Mucosa of rectum (tissue), 2 donors: Measurements from ENCODE around the gene MPP7.
A peak's percentile ranks its signal among the peaks of the same experiment; 100 is the strongest.
"Not testable (repeated sequence)": the region's sequence is repeated elsewhere in the genome, so short reads cannot be mapped to it uniquely, and the experiment has no call there.

Experiments used
- H3K27ac ChIP-seq, 2 donors: one replicate each; pipeline ENCODE4 v1.7.0; 2013; ENCODE audit warnings: inconsistent platforms in 2 of 2, low read depth in 2 of 2, low read length in 2 of 2
- H3K27me3 ChIP-seq, 2 donors: one replicate each; pipeline ENCODE4 v1.7.0; 2013; ENCODE audit warnings: low read length in 2 of 2; ENCODE audit not compliant: control insufficient read depth in 2 of 2, insufficient read depth in 2 of 2
- H3K36me3 ChIP-seq, 2 donors: one replicate each; pipeline ENCODE4 v1.7.0; 2013; ENCODE audit warnings: low read length in 2 of 2; ENCODE audit not compliant: control insufficient read depth in 2 of 2, insufficient read depth in 2 of 2
- H3K4me1 ChIP-seq, 2 donors: one replicate each; pipeline ENCODE4 v1.7.0; 2013; ENCODE audit warnings: low read length in 2 of 2, mild to moderate bottlenecking in 1 of 2; ENCODE audit not compliant: control insufficient read depth in 2 of 2, insufficient read depth in 2 of 2
- H3K4me3 ChIP-seq, 2 donors: one replicate each; pipeline ENCODE4 v1.7.0; 2013; ENCODE audit warnings: low read length in 2 of 2
- H3K9ac ChIP-seq, 2 donors: one replicate each; pipeline ENCODE4 v1.7.0; 2013; ENCODE audit warnings: low read length in 2 of 2, low read depth in 1 of 2, mild to moderate bottlenecking in 1 of 2
- H3K9me3 ChIP-seq, 2 donors: one replicate each; pipeline ENCODE4 v1.7.0; 2013; ENCODE audit warnings: low read length in 2 of 2; ENCODE audit not compliant: control insufficient read depth in 2 of 2
- donor health status: healthy.
- donor health status: Normal muscosa, but diverticular disease.

MPP7 gene

DNA sequence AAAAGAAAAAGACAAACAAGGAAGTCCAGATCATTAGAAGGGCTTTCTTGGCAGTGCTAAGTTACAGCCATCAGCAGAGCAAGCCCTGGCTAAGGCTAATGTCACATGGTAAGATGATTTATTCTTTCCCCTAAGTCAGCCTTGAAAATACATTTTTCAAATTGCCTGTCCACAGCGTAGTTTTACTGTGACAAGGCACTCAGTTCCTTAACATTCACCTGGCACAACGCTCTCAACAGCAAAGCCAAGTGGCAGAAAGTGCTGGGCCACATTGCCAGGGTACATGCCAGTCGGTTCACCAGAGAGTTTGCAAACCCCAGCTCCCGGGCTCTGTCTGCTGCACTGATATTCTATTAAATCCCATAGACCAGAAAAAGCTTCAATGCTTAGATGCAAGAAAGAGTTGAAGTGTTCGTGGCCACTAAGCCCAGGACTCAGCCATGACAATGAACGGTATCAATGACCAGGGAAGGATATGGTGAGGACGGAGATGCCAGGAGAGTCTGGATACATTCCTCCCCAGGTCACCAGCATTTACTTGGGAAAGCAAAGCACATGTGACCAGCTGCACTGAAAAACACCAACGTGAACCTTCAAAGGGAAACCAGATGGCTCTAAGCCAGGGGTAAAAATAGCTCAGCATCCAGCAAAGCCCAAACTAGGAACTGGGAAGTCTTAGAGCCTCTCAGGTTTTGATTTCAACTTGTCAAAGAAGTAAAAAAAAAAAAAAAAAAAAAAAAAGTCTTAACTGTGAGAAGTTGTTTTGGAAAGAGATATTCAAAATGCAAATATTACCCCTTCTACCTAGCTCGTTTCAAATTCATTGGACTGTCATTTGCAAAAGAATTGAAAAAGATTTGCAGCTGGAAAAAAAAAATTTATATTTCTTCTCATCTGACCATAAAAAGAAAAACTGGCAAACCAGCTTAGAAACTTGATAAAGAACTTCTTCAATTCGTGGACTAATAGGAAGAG, 23.9 kb upstream of the MPP7 start:
- Histone ChIP-seq H3K27me3 (no peaks in the 10 kb centered on the region), H3K4me3 (no peak overlapping the region), H3K36me3 (no peaks in the 10 kb centered on the region), H3K4me1 (peaks cover 0 to 8% of the 10 kb centered on the region in 2 donors), H3K9ac (no peak overlapping the region), H3K9me3 (no peaks in the 10 kb centered on the region), H3K27ac (peak overlapping the region; percentile 18 to 29)

GRCh38 chr10:28320799-28321198, 17.9 kb upstream of the MPP7 start:
- Histone ChIP-seq H3K9me3 (no peaks in the 10 kb centered on the region), H3K27me3 (no peaks in the 10 kb centered on the region), H3K36me3 (no peaks in the 10 kb centered on the region), H3K4me1 (no peaks in the 10 kb centered on the region), H3K27ac (no peak overlapping the region), H3K4me3 (no peak overlapping the region), H3K9ac (no peak overlapping the region)

DNA sequence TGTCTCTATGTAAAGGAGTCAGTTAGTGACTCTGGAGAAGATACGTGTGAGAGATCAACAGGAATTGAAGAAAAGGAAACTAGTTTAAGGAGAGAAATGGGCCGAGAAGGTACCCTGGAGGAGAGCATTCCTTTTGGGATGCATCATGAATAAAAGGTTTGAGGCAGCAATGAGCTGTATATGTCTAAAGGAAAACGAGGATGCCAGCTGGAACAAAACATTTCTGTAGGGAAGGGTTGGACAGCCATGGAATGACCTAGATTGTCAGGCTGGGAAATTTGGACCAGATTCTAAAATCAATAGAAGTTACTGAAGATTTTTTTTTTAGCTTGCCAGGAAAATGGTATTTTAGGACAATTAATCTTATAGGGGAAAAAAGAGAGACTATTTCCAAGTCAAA, 17.2 kb upstream of the MPP7 start:
- H3K9me3 ChIP-seq = no peaks in the 10 kb centered on the region
- H3K36me3 ChIP-seq = no peaks in the 10 kb centered on the region
- no peaks in the 10 kb centered on the region for H3K4me1 ChIP-seq
- H3K9ac ChIP-seq = no peak overlapping the region
- no peak overlapping the region for H3K27ac ChIP-seq
- no peak overlapping the region for H3K4me3 ChIP-seq
- H3K27me3 ChIP-seq = no peaks in the 10 kb centered on the region

DNA sequence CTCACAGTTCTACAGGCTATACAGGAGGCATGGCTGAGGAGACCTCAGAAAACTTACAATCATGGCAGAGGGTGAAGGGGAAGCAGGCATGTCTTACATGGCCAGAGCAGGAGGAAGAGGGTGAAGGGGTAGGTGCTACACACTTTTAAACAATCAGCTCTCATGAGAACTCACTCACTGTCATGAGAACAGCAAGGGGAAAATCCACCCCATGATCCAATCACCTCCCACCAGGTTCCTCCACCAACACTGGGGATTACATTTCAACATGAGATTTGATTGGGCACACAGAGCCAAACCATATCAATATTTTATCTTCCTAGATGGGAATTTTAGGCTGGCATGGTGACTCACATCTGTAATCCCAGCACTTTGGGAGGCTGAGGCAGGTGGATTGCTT, 16.2 kb upstream of the MPP7 start:
- H3K4me3 ChIP-seq, H3K9me3 ChIP-seq, H3K27me3 ChIP-seq, H3K4me1 ChIP-seq, H3K9ac ChIP-seq, H3K27ac ChIP-seq, H3K36me3 ChIP-seq: not testable (repeated sequence)

DNA sequence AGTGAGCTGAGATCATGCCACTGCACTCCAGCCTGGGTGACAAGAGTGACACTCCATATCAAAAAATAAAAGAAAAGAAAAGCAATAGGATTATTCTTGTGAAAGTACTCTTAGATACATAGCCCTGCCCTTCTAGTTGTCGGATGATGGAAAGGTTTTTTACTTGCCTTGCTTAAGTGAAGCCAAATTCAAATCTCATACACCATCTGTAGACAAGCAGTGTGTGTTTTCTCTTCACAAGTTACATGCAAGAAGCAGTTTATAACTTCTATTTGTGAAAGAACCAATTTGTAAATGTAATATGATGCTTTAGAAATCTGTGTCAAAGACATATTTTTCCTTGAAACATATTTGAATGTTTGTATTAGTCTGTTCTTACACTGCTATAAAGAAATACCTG, 15.8 kb upstream of the MPP7 start:
- Histone ChIP-seq H3K27ac (no peak overlapping the region), H3K9me3 (no peaks in the 10 kb centered on the region), H3K9ac (no peak overlapping the region), H3K4me1 (no peaks in the 10 kb centered on the region), H3K4me3 (no peak overlapping the region), H3K36me3 (no peaks in the 10 kb centered on the region), H3K27me3 (no peaks in the 10 kb centered on the region)

GRCh38 chr10:28317760-28318159, 14.9 kb upstream of the MPP7 start:
- Histone ChIP-seq H3K27me3 (no peaks in the 10 kb centered on the region), H3K9me3 (no peaks in the 10 kb centered on the region), H3K4me1 (no peaks in the 10 kb centered on the region)

GRCh38 chr10:28316696-28317095, 13.8 kb upstream of the MPP7 start:
- H3K27ac ChIP-seq = no peak overlapping the region
- no peaks in the 10 kb centered on the region for H3K27me3 ChIP-seq
- no peaks in the 10 kb centered on the region for H3K4me1 ChIP-seq
- no peak overlapping the region for H3K9ac ChIP-seq
- H3K36me3 ChIP-seq = no peaks in the 10 kb centered on the region
- H3K4me3 ChIP-seq = no peak overlapping the region
- no peaks in the 10 kb centered on the region for H3K9me3 ChIP-seq

More at GRCh38 chr10:28317760-28318159, 14.9 kb upstream of the MPP7 start:
- Histone ChIP-seq H3K36me3 (no peaks in the 10 kb centered on the region), H3K27ac (no peak overlapping the region), H3K9ac (no peak overlapping the region), H3K4me3 (no peak overlapping the region)

DNA sequence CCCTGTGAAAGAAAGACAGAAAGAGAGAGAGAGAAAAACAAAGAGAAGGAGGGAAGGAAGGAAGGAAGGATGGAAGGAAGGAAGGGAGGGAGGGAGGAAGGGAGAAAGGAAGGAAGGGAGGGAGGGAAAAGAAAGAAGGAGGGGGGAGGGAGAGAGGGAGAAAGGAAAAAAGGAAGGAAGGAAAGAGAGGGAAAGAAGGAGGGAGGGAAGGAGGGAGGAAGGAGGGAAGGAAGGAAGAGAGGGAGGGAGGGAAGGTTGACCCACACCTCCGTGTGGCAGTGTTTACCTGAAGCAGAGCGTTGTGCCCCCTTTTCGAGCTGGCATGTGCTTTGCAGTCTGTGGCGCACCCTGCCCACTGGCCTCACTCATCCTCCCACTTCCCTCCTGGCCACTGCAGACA, 12.3 kb upstream of the MPP7 start:
- Histone ChIP-seq H3K27ac (no peak overlapping the region), H3K4me3 (no peak overlapping the region), H3K9me3 (no peaks in the 10 kb centered on the region), H3K36me3 (no peaks in the 10 kb centered on the region), H3K27me3 (no peaks in the 10 kb centered on the region), H3K4me1 (no peaks in the 10 kb centered on the region), H3K9ac (no peak overlapping the region)

DNA sequence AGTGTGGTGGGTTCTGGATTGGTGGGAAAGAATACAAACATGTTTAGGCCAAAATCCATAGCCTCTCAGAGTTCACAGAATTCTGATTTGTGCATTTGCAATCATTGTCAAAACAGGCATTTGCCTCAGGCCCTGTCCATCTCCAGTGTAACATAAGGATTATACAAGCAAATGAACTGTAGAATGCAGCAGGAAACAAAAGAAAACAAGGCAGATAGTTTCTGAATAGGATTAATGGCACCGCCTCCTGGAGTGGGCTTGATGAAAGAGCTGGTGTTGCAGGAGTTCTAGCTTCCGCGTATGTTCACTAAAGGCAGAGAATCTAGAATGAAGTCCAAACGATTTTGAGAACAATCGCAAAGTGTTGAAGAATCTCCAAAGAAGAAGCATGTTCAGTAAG, 11.3 kb upstream of the MPP7 start:
- H3K4me1 ChIP-seq = no peaks in the 10 kb centered on the region
- H3K36me3 ChIP-seq = no peaks in the 10 kb centered on the region
- no peak overlapping the region for H3K4me3 ChIP-seq
- no peaks in the 10 kb centered on the region for H3K9me3 ChIP-seq
- H3K27ac ChIP-seq = no peak overlapping the region
- no peaks in the 10 kb centered on the region for H3K27me3 ChIP-seq
- no peak overlapping the region for H3K9ac ChIP-seq

DNA sequence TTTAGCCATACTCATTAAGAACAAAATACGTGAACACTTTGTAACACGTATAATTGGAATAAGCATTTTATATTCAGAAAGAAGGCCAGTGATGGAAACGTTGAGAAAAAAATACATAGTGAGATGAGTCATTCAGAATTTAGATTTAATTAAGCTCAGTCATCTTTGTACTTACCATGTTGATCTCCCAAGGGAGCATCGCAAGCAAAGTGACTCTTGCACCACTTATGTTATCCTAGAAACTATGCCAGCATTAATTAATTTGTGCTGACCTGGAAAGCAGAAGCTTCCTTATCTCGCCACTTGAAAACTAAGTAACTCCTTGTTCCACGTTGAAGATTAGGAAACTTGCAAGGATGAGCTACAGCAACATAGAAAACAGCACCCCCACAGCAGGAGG, 9.7 kb upstream of the MPP7 start:
- Histone ChIP-seq H3K9ac (no peak overlapping the region), H3K27ac (no peak overlapping the region), H3K36me3 (no peaks in the 10 kb centered on the region), H3K4me3 (no peak overlapping the region), H3K9me3 (no peaks in the 10 kb centered on the region), H3K27me3 (no peaks in the 10 kb centered on the region), H3K4me1 (no peaks in the 10 kb centered on the region)
